Measurements from ENCODE around the gene TGM1.

The TGM1 gene

GRCh38 chr14:24252289-24253124, 10.5 kb downstream of the TGM1 start:
- Histone ChIP-seq H4K20me1 (ENCODE audit: insufficient read depth) (no peaks in the 10 kb centered on the region), H3K4me3 (IDR thresholded peaks at IDR 0.05; ENCODE audit: insufficient read depth, low read depth, low read length) (no peak overlapping the region), H3K9ac (no peak overlapping the region)

GRCh38 chr14:24251880-24252288, 11.1 kb downstream of the TGM1 start:
- peaks cover 8% of the 10 kb centered on the region for H3K4me1 ChIP-seq (ENCODE audit: low read depth, poor library complexity, severe bottlenecking)
- no peaks in the 10 kb centered on the region for H3K36me3 ChIP-seq (ENCODE audit: insufficient read depth)
- no peaks in the 10 kb centered on the region for H3K79me2 ChIP-seq (ENCODE audit: insufficient read depth, low read depth)
- no peaks in the 10 kb centered on the region for H4K20me1 ChIP-seq (ENCODE audit: insufficient read depth)
- H3K27ac ChIP-seq: no peak overlapping the region
- TF ChIP-seq, protein P1, sequence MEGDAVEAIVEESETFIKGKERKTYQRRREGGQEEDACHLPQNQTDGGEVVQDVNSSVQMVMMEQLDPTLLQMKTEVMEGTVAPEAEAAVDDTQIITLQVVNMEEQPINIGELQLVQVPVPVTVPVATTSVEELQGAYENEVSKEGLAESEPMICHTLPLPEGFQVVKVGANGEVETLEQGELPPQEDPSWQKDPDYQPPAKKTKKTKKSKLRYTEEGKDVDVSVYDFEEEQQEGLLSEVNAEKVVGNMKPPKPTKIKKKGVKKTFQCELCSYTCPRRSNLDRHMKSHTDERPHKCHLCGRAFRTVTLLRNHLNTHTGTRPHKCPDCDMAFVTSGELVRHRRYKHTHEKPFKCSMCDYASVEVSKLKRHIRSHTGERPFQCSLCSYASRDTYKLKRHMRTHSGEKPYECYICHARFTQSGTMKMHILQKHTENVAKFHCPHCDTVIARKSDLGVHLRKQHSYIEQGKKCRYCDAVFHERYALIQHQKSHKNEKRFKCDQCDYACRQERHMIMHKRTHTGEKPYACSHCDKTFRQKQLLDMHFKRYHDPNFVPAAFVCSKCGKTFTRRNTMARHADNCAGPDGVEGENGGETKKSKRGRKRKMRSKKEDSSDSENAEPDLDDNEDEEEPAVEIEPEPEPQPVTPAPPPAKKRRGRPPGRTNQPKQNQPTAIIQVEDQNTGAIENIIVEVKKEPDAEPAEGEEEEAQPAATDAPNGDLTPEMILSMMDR (conservative IDR thresholded peaks at IDR 0.05; ENCODE audit: low read depth, low read length): no peak
- H3K4me2 ChIP-seq: no peak overlapping the region
- no peaks in the 10 kb centered on the region for H3K27me3 ChIP-seq (ENCODE audit: insufficient read depth, low read depth)
- no peak overlapping the region for H3K4me3 ChIP-seq (IDR thresholded peaks at IDR 0.05; ENCODE audit: insufficient read depth, low read depth, low read length)
- no peak overlapping the region for H3K9ac ChIP-seq
- H2AFZ ChIP-seq (ENCODE audit: low read depth): no peak overlapping the region

More at GRCh38 chr14:24252289-24253124, 10.5 kb downstream of the TGM1 start:
- H3K27ac ChIP-seq: no peak overlapping the region
- no peaks in the 10 kb centered on the region for H3K36me3 ChIP-seq (ENCODE audit: insufficient read depth)
- H3K79me2 ChIP-seq (ENCODE audit: insufficient read depth, low read depth): no peaks in the 10 kb centered on the region
- H3K27me3 ChIP-seq (ENCODE audit: insufficient read depth, low read depth): no peaks in the 10 kb centered on the region
- TF ChIP-seq, protein P1 (conservative IDR thresholded peaks at IDR 0.05; ENCODE audit: low read depth, low read length): no peak
- no peak overlapping the region for H3K4me2 ChIP-seq
- H3K4me1 ChIP-seq (ENCODE audit: low read depth, poor library complexity, severe bottlenecking): peaks cover 2% of the 10 kb centered on the region
- H2AFZ ChIP-seq (ENCODE audit: low read depth): no peak overlapping the region

DNA sequence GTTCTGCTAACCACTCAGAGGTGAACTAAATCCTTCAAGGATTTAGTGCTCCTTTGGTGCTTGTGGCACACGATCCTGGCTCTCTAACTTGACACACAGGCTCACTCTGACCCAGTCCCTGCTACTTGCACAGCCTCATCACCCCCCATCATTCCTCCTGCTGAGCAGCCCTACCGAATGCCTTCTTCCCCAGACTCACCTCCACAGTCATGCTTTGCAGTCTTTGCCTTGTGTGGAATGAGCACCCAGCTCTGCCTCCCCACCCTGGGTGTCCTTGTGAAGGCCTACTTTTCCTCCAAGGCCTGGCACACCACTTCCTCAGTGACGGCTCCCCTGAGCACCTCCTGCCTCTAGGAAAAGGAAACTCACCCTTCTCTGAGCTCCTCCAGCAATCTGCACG, 12.6 kb downstream of the TGM1 start:
- Histone ChIP-seq H3K9ac (no peak overlapping the region), H3K4me1 (ENCODE audit: low read depth, poor library complexity, severe bottlenecking) (peaks cover 20% of the 10 kb centered on the region), H3K27ac (no peak overlapping the region), H2AFZ (ENCODE audit: low read depth) (no peak overlapping the region), H3K4me2 (no peak overlapping the region), H3K79me2 (ENCODE audit: insufficient read depth, low read depth) (no peaks in the 10 kb centered on the region), H4K20me1 (ENCODE audit: insufficient read depth) (no peaks in the 10 kb centered on the region), H3K4me3 (IDR thresholded peaks at IDR 0.05; ENCODE audit: insufficient read depth, low read depth, low read length) (no peak overlapping the region), H3K36me3 (ENCODE audit: insufficient read depth) (no peaks in the 10 kb centered on the region), H3K27me3 (ENCODE audit: insufficient read depth, low read depth) (no peaks in the 10 kb centered on the region)
- TF ChIP-seq, protein P1 (conservative IDR thresholded peaks at IDR 0.05; ENCODE audit: low read depth, low read length): no peak

DNA sequence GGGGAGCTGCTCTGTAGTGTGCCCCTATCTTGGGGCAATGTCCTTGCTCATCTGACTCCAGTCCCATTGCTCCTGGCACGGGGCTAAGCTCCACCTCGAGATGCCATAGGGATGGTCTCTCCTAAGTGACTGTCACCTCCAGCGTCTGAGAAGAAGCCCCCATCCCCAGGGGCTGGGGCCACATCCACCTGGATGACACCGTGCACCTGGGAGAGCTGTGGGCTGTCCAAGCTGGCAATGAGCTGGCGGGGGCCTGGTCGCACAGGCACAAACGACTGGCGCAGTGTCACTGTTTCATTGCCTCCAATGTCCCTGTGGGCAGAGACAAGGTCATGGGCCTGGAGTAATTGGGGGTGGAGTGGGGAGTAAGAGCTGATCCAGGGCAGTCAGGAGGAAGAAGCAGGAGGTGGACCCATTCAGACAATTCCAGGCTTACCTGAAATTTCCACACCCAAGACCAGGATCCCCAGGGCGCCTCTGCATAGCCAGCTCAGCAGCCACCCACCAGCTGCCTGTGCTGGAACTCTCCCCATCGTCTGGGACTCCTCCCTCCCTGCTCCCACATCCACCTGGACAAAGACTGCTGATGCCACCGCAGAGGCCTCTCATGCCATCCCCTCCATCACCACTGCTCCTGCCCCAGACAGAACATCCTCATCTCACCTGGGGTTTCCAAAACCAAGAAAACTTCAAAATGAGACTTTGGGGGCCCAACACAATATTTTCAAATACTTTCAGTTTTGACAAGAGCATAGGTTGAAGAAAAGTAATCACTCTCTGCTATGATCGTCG, 13.6 kb downstream of the TGM1 start:
- no peak overlapping the region for H3K4me3 ChIP-seq (IDR thresholded peaks at IDR 0.05; ENCODE audit: insufficient read depth, low read depth, low read length)
- H3K27me3 ChIP-seq (ENCODE audit: insufficient read depth, low read depth): no peaks in the 10 kb centered on the region
- no peak overlapping the region for H3K27ac ChIP-seq
- TF ChIP-seq, protein P1 (conservative IDR thresholded peaks at IDR 0.05; ENCODE audit: low read depth, low read length): no peak
- H3K4me1 ChIP-seq (ENCODE audit: low read depth, poor library complexity, severe bottlenecking): peaks cover 20% of the 10 kb centered on the region
- no peak overlapping the region for H3K4me2 ChIP-seq
- no peak overlapping the region for H3K9ac ChIP-seq
- H3K79me2 ChIP-seq (ENCODE audit: insufficient read depth, low read depth): no peaks in the 10 kb centered on the region
- H2AFZ ChIP-seq (ENCODE audit: low read depth): no peak overlapping the region
- H4K20me1 ChIP-seq (ENCODE audit: insufficient read depth): no peaks in the 10 kb centered on the region
- H3K36me3 ChIP-seq (ENCODE audit: insufficient read depth): no peaks in the 10 kb centered on the region

All from KMS-11 (cell line).